Mononuclear cell (primary cell): Measurements from ENCODE around the gene GAB2. TPM values are rescaled to one million over a fixed set of nuclear protein-coding genes. Genes with fewer than 3 reads are reported as not detected.

Source experiments
- H3K27me3 ChIP-seq: 2 replicates; pipeline ENCODE4 v1.6.0; 2011; ENCODE audit warnings: low read length, control low read depth; ENCODE audit not compliant: insufficient read depth
- H3K4me1 ChIP-seq: 2 replicates; pipeline ENCODE4 v1.5.1; 2011; ENCODE audit warnings: mild to moderate bottlenecking, low read length, control low read depth; ENCODE audit not compliant: insufficient read depth
- H3K4me3 ChIP-seq: 2 replicates; pipeline ENCODE4 v1.5.1; 2011; ENCODE audit warnings: mild to moderate bottlenecking, low read length, moderate library complexity
- H3K9me3 ChIP-seq: 2 replicates; pipeline ENCODE4 v1.5.1; 2011; ENCODE audit warnings: low read depth, mild to moderate bottlenecking, control low read depth, low read length
- total RNA-seq: library from RNA; depleted of rRNA; stranded (reverse); fragments of >200 nt; gene quantifications from one replicate; pipeline ENCODE4 v1.2.3, GENCODE V29; 2012

The GAB2 gene
- total RNA-seq, 1 donor, result 61.9 TPM

DNA sequence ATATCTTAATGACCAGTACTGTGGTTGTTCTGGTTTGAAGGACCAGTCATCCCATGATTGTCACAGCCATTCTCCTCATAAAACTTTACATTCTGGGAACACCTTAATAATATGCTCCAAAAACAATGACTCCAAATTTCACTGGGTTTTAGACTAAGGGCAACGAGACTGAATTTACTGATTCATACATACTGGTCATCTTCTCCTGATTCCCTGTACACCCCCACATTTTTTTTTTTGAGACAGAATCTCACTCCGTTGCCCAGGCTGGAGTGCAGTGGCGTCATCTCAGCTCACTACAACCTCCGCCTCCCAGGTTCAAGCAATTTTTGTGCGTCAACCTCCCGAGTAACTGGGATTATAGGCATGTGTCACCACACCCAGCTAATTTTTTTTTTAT lies 78.9 kb downstream of the GAB2 start:
- Histone ChIP-seq H3K9me3 (no peaks in the 10 kb centered on the region), H3K4me1 (peaks cover 33% of the 10 kb centered on the region), H3K27me3 (no peaks in the 10 kb centered on the region), H3K4me3 (no peak overlapping the region)

DNA sequence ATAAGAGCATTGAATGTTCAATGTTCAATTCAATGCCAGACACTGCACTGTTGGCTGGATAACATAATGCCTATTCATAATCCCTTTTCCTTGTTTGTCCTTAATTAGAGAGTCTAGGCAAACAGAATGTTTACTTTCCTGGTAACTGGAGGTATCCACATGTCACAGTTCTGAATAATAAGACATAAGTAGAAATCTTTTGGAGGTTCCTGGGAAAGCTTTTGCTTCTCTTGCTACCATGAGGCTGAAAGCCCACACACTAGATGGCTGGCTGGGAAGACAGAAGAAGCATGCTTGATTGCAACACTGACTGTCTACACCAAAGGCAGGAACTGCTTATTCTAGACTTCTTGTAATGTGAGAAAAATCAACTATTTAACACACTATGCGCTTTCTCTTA lies 79.5 kb downstream of the GAB2 start:
- H3K4me1 ChIP-seq, result peaks cover 37% of the 10 kb centered on the region
- no peaks in the 10 kb centered on the region for H3K9me3 ChIP-seq

DNA sequence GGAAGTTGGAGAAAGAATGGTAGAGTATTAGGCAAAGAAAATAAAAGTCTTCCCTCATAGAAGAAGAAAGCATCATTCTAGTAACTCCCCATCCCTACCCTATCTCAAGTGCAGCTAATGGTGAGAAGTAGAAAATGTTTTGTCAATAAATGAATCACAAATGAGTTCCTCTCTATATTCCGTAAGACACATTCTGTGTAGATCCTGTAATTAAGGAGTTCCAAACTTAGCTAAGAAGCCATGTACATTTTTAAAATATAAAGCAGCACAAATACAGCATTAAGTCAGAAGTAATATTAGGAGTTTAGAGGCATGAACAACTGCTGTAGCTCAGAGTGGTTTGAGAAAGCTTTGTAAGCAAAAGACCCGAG lies 80.1 kb downstream of the GAB2 start:
- Histone ChIP-seq H3K4me3 (no peak overlapping the region), H3K9me3 (no peaks in the 10 kb centered on the region), H3K27me3 (no peaks in the 10 kb centered on the region), H3K4me1 (peaks cover 42% of the 10 kb centered on the region)

More for the DNA sequence above, 79.5 kb downstream of the GAB2 start:
- H3K4me3 ChIP-seq, result no peak overlapping the region
- no peaks in the 10 kb centered on the region for H3K27me3 ChIP-seq

DNA sequence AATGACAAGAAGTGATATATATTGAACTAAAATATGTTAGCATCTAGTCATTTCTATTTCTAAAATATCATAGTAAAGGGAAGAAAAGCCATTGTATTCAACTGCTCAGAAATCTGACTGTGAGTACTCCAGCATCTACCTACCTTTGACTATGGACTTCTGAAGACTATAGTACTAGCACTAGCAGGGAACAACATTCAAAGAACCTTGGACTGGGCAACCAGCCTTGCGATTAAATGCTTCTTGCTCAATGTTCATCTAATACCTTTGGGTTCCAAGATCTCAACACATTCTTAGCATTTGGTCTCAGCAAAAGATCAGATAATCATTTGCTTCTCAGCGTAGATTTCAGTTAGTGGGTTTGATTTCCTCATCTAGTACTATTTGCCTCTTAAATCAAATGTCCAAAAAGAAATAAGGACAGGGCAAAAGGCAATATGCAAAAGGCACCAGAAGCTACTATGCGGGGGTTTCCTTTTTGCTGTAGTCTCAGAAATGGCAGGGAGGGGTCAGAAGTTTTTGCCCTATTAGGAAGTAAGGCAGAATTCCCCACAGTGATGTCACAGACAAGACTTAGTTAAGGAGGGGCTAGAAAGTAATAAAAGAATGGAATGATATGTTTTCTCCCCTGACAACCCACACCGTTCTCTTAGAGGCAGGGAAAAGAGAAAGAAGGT lies 80.6 kb downstream of the GAB2 start:
- H3K9me3 ChIP-seq, result no peaks in the 10 kb centered on the region
- peaks cover 46% of the 10 kb centered on the region for H3K4me1 ChIP-seq
- no peak overlapping the region for H3K4me3 ChIP-seq
- H3K27me3 ChIP-seq, result no peaks in the 10 kb centered on the region

DNA sequence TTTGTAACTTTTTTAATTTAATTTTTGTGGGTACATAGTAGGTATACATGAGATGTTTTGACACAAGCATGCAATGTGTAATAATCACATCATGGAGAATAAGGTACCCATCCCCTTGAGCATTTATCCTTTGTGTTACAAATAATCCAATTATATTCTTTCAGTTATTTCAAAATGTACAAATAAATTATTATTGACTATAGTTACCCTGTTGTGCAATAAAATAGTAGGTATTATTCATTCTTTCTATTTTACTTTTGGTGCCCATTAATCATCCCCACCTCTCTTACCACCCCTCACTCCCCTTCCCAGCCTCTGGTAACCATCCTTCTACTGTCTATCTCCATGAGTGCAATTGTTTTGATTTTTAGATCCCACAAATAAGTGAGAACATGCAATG lies 83.5 kb downstream of the GAB2 start:
- Histone ChIP-seq H3K27me3 (no peaks in the 10 kb centered on the region), H3K4me3 (no peak overlapping the region), H3K4me1 (peaks cover 42% of the 10 kb centered on the region), H3K9me3 (no peaks in the 10 kb centered on the region)

DNA sequence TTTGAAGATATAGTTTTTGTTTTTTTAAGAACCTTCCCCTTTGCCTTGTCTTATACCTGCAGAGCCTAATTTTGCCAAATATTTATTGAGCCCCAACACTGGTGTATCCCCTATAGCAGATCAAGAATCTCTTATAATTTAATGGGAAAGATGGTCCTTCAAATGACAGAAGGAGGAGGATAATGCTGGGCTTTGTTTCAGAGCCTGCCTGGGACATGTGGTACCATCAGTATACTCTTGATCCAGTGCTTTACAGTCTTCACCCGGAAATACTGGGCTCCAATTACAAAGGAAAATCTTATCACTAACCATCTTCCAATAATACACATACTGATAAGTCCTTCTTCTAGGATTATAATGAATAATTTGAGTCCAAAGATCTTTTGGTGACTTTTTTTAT lies 84.7 kb downstream of the GAB2 start:
- H3K27me3 ChIP-seq, result no peaks in the 10 kb centered on the region
- H3K9me3 ChIP-seq, result no peaks in the 10 kb centered on the region
- H3K4me3 ChIP-seq, result no peak overlapping the region
- peaks cover 29% of the 10 kb centered on the region for H3K4me1 ChIP-seq

DNA sequence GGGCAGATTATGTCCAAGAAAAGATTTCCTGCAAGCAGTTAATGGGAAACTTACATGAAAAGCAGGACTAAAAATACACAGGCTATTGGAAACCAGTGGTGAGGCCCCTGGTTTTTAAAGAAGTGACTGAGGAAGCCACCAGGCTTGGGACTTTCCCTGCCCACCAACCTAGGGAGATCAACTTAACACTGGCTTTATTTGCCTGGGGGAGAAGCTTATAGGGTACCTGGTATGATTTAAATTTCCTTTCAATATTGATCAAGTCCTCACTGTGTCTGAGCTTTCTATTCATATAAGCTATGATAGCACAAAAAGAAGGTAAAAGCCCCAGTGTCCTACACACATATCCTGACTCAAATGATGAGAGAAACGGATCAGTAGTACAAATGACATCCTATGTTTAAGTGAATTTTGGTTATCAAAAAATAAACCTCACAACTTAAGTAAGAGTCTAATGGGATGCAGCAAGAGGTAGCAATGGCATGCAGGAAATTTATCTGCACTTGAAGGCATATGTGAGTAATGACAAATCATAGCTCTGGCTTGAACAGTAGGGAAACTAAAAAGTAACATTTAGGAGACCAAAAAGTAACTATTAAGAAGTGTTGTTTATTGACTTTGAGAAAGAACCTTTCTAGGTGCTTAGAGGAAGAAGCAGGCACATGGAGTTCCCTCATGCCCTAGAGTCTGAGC lies 85.3 kb downstream of the GAB2 start:
- Histone ChIP-seq H3K9me3 (no peaks in the 10 kb centered on the region), H3K4me3 (no peak overlapping the region)

DNA sequence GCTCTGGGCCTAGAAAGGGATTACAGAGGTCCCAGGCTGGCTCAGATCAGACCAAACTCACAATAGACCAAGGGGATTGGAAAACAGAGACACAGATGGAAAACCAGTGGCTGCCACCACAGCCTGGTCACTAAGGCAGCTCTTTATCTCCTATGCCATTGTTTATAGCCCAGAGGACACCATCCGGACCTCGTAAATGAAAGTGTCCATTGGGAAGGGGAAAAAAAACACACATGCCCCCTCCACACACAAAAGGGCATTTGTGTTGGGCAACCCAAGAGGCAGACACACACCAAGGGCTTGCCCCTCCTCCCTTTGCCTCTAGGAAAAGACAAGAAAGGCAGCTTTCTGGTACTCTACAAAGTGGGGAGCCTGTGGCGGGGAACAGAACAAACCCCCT lies 85.9 kb downstream of the GAB2 start:
- H3K27me3 ChIP-seq, result no peaks in the 10 kb centered on the region

More for the DNA sequence above, 85.3 kb downstream of the GAB2 start:
- H3K27me3 ChIP-seq, result no peaks in the 10 kb centered on the region
- peaks cover 24% of the 10 kb centered on the region for H3K4me1 ChIP-seq

DNA sequence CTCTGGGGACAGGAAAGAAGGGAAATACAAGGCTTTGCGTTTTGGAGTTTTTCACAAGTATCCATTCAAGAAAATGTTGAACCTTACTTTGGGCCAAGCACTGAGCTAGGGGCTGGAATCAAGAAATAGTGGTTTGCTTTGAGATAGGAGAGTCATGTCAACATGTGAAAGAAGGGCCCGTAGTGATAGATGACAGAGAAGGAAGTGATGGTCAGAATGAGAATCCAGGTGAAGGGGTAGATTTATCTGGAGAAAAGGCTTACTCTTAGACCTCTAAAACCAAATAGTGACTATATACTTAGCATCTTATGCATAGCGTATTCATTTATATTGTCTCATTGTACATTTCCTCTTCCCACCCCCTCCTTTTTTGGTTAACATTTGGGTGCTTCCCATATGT lies 87.3 kb downstream of the GAB2 start:
- H3K4me3 ChIP-seq, result no peak overlapping the region

More for the DNA sequence above, 85.9 kb downstream of the GAB2 start:
- Histone ChIP-seq H3K9me3 (no peaks in the 10 kb centered on the region), H3K4me3 (no peak overlapping the region), H3K4me1 (peaks cover 19% of the 10 kb centered on the region)

DNA sequence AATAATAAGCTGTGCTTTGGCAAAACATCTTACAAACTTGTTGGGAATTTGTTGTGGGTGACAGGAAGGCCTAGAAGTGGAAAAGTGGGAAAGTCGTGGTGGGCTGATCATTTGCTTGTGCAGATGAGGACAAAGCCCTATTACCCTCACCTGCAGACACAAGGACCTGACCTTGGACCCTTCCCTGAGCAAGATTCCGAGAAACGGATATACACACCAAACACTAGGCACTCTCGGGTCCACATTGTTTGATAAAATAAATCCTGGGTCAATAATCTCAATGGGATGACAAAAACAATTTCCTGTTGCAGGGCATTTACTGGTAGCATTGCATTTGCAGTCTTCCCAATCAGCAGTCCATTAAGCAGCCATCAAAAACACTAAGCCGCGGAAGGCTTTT lies 89.7 kb downstream of the GAB2 start:
- no peaks in the 10 kb centered on the region for H3K27me3 ChIP-seq
- H3K9me3 ChIP-seq, result no peaks in the 10 kb centered on the region
- peaks cover 13% of the 10 kb centered on the region for H3K4me1 ChIP-seq
- no peak overlapping the region for H3K4me3 ChIP-seq

More for the DNA sequence above, 87.3 kb downstream of the GAB2 start:
- no peaks in the 10 kb centered on the region for H3K27me3 ChIP-seq
- H3K4me1 ChIP-seq, result peaks cover 19% of the 10 kb centered on the region
- no peaks in the 10 kb centered on the region for H3K9me3 ChIP-seq

DNA sequence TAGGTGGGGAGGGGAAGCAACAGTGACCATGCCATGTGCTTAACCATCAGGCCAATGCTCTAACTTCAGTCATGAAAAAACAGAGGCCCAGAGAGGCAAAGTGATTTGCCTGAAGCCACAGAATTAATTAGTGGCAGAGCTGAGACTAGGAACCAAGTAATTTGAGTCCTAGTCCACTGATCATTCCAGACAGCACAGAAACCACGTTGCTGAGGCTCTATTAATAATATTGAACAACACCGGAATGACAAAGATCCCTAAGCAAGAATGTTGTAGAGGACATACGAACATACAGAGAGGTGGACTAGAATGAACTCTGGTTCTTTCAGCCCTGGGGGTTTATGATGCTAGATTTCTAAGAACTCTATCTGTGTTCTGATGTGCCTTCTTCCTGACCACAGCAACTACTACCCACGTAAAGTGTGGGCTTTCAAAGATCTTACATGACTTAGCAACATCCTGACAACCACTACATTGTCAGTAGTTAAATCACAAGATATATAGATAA lies 92.3 kb downstream of the GAB2 start:
- Histone ChIP-seq H3K4me3 (no peak overlapping the region), H3K4me1 (no peaks in the 10 kb centered on the region), H3K9me3 (no peaks in the 10 kb centered on the region), H3K27me3 (no peaks in the 10 kb centered on the region)

DNA sequence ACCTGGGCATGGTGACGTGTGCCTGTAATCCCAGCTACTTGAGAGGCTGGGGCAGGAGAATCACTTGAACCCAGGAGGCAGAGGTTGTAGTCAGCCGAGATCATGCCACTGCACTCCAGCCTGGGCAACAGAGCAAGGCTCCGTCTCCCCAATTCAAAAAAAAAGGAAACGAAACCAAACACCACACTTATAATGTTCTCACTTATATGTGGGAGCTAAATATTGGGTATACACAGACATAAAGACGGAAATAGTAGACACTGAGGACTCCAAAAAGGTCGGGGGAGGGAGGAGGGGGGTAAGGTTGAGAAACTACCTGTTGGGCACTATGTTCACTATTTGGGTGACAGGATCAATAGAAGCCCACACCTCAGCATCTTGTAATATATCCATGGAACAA lies 94.3 kb downstream of the GAB2 start:
- Histone ChIP-seq H3K4me1 (peaks cover 6% of the 10 kb centered on the region), H3K9me3 (no peaks in the 10 kb centered on the region), H3K4me3 (no peak overlapping the region), H3K27me3 (no peaks in the 10 kb centered on the region)

DNA sequence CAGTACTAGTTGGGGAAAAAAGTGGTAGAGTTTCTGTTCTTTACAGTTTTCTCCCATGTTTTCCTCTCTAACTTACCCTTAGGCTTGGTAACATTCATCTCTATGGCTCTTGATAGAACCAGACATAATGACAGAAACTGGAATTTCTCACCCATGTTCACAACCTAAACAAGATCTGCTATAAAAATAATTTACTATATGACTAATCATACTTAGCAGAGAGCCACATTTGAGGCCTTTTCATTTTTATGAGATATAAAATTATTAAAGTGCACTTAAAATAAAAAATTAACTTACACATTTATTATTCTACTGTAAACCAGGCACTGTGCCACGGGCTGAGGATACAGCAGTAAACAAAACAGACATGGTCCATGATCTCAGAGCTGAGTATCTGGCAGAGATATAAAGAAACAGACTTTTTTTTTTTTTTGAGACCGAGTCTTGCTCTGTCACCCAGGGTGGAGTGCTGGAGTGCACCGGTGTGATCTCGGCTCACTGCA lies 98.1 kb downstream of the GAB2 start:
- Histone ChIP-seq H3K4me3 (no peak overlapping the region), H3K27me3 (no peaks in the 10 kb centered on the region), H3K9me3 (no peaks in the 10 kb centered on the region), H3K4me1 (peaks cover 20% of the 10 kb centered on the region)

DNA sequence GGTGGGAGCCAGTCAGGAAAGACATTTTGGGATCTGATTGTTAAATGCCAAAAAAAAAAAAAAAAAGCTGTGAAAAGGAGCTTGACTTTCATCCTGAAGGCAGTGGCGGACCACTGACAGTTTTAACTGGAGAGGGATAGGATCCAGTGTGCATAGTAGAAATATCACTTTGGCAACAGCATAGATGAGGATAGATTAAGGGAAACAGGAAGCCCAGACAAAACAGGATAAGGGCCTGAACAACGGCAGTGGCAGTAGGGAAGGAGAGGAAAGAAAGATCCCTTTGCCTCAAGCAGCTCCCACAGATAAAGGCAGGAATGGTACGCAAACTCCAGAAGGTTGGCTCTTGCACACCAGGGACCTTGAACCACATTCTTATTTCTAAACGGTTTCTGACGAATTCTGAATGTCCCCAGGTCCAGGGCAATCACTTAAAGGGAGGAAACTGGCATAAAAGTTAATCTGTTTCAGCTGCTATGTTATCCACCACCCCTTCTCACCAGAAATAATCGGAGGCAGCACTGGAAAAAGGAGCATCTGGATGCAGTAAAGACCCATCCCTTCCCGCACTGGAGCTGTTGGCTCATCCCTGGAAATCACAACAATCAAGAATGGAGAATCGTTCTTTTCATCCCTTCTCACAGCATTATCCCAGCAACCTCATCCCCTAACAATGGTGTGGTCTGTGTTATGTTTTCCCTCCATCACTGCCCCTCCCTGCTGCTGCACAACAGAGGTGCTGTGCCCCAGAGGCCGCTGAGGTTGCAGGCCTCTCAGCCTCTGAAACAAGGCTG lies 99.1 kb downstream of the GAB2 start:
- H3K27me3 ChIP-seq, result no peaks in the 10 kb centered on the region
- H3K4me3 ChIP-seq, result no peak overlapping the region
- H3K4me1 ChIP-seq, result peaks cover 29% of the 10 kb centered on the region
- H3K9me3 ChIP-seq, result no peaks in the 10 kb centered on the region

DNA sequence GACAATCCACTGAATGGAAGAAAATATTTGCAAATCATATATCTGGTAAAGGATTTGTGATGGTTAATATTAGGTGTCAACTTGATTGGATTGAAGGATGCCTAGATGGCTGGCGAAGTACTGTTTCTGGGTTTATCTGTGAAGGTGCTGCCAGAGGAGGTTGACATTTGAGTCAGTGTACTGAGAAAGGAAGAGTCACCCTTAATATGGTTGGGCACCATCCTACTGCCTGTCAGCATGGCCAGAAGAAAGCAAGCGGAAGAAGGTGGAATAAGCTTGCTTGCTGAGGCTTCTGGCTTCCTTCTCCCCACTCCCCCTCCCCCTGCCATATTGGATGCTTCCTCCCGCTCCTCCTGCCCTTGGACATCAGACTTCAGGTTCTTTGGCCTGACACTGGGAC lies 101.9 kb downstream of the GAB2 start:
- H3K27me3 ChIP-seq, result no peaks in the 10 kb centered on the region
- H3K4me3 ChIP-seq, result no peak overlapping the region
- H3K9me3 ChIP-seq, result no peaks in the 10 kb centered on the region
- peaks cover 51% of the 10 kb centered on the region for H3K4me1 ChIP-seq
